CD4-positive, CD25-positive, alpha-beta regulatory T cell (primary cell): ENCODE measurements around the gene CD109. TPM values are rescaled to one million over a fixed set of nuclear protein-coding genes. Genes with fewer than 3 reads are reported as not detected.
"Not testable (repeated sequence)": the region's sequence is repeated elsewhere in the genome, so short reads cannot be mapped to it uniquely, and the experiment has no call there.

ENCODE experiments used
- ATAC-seq, 2 donors: fragments of 150-1000 bp; cut with Tn5 transposase; one replicate each; pipeline ENCODE4 v1.10.0; 2021; ENCODE audit warnings: low read depth in 2 of 2, moderate number of reproducible peaks in 2 of 2, moderate library complexity in 1 of 2
- DNase-seq, 3 donors: peaks; one replicate each; pipeline versions ENCODE4 v3.0.0 to v3.0.0-alpha.2; 2012 to 2022; ENCODE audit warnings: mixed read lengths in 1 of 3
- H3K27ac ChIP-seq: one replicate; pipeline ENCODE4 v1.7.0; 2013; ENCODE audit warnings: mild to moderate bottlenecking, low read length; ENCODE audit not compliant: insufficient read depth, poor library complexity, severe bottlenecking
- H3K27me3 ChIP-seq: one replicate; pipeline ENCODE4 v1.7.0; 2013; ENCODE audit warnings: low read length; ENCODE audit not compliant: control insufficient read depth, insufficient read depth
- H3K36me3 ChIP-seq: one replicate; pipeline ENCODE4 v1.7.0; 2013; ENCODE audit warnings: mild to moderate bottlenecking, low read length, moderate library complexity; ENCODE audit not compliant: control insufficient read depth, insufficient read depth
- H3K4me1 ChIP-seq: 2 replicates; pipeline ENCODE4 v1.7.0; 2013; ENCODE audit warnings: mild to moderate bottlenecking, low read length; ENCODE audit not compliant: insufficient read depth, control insufficient read depth, poor library complexity, severe bottlenecking
- H3K4me3 ChIP-seq: one replicate; pipeline ENCODE4 v1.7.0; 2013; ENCODE audit warnings: low read depth, mild to moderate bottlenecking, low read length, moderate library complexity
- H3K9me3 ChIP-seq, 2 experiments: 1 replicate in 1 of 2; 2 replicates in 1 of 2; pipeline ENCODE4 v1.7.0; 2013; ENCODE audit warnings: low read length in 2 of 2, mild to moderate bottlenecking in 1 of 2, moderate library complexity in 1 of 2; ENCODE audit not compliant: control insufficient read depth in 2 of 2
- H3K27ac Mint-ChIP-seq, 3 donors: one replicate each; pipeline ENCODE4 v1.8.0; 2020 to 2022; ENCODE audit warnings: mild to moderate bottlenecking in 3 of 3, mixed read lengths in 3 of 3, moderate library complexity in 2 of 3
- H3K27me3 Mint-ChIP-seq: one replicate; pipeline ENCODE4 v1.8.0; 2022; ENCODE audit warnings: mild to moderate bottlenecking, mixed read lengths
- H3K36me3 Mint-ChIP-seq: one replicate; pipeline ENCODE4 v1.8.0; 2020; ENCODE audit warnings: mixed read lengths
- H3K4me1 Mint-ChIP-seq, 4 donors: one replicate each; pipeline ENCODE4 v1.8.0; 2020 to 2022; ENCODE audit warnings: mixed read lengths in 4 of 4, mild to moderate bottlenecking in 1 of 4
- H3K4me3 Mint-ChIP-seq, 4 donors: one replicate each; pipeline ENCODE4 v1.8.0; 2020 to 2022; ENCODE audit warnings: mild to moderate bottlenecking in 4 of 4, mixed read lengths in 4 of 4, moderate library complexity in 3 of 4
- H3K9me3 Mint-ChIP-seq, 7 donors: one replicate each; pipeline ENCODE4 v1.8.0; 2020 to 2022; ENCODE audit warnings: mixed read lengths in 7 of 7, mild to moderate bottlenecking in 3 of 7, moderate library complexity in 2 of 7
- polyA plus RNA-seq, 4 donors: library from polyadenylated mRNA; unstranded; fragments of 300-500 nt; fragmentation: Illumina TruSeq; gene quantifications; one replicate each; pipeline ENCODE4 v1.2.3, GENCODE V29; 2021
- total RNA-seq: library from RNA; stranded (reverse); gene quantifications from one replicate; pipeline ENCODE4 v1.2.3, GENCODE V29; 2022

CD109 gene
- total and polyA plus RNA-seq, 5 donors from 2014 or later, result 0.02 to 1.3 (median 0.08) TPM

GRCh38 chr6:73704260-73704659 is 8.3 kb downstream of the CD109 start:
- no peaks in the 10 kb centered on the region for H3K9me3 ChIP-seq
- peaks cover 5% of the 10 kb centered on the region for H3K27me3 ChIP-seq
- H3K27ac Mint-ChIP-seq, result no peak overlapping the region
- H3K36me3 Mint-ChIP-seq, result no peaks in the 10 kb centered on the region
- no peak for DNase-seq
- H3K4me3 ChIP-seq, result no peak overlapping the region
- no peaks in the 10 kb centered on the region for H3K36me3 ChIP-seq
- H3K27ac ChIP-seq, result no peak overlapping the region
- peaks cover 4% of the 10 kb centered on the region for H3K27me3 Mint-ChIP-seq
- ATAC-seq, result no peak
- no peak overlapping the region for H3K4me3 Mint-ChIP-seq
- H3K9me3 Mint-ChIP-seq, result no peaks in the 10 kb centered on the region
- no peaks in the 10 kb centered on the region for H3K4me1 Mint-ChIP-seq
- no peaks in the 10 kb centered on the region for H3K4me1 ChIP-seq

GRCh38 chr6:73704798-73705197 is 8.8 kb downstream of the CD109 start:
- Mint-ChIP-seq H3K4me3 (no peak overlapping the region), H3K36me3 (no peaks in the 10 kb centered on the region), H3K27me3 (peaks cover 4% of the 10 kb centered on the region), H3K4me1 (no peaks in the 10 kb centered on the region), H3K9me3 (no peaks in the 10 kb centered on the region), H3K27ac (no peak overlapping the region)
- peaks cover 5% of the 10 kb centered on the region for H3K27me3 ChIP-seq
- H3K4me1 ChIP-seq, result no peaks in the 10 kb centered on the region
- ATAC-seq (no peak), DNase-seq (no peak)
- H3K36me3 ChIP-seq, result no peaks in the 10 kb centered on the region
- no peak overlapping the region for H3K4me3 ChIP-seq
- no peak overlapping the region for H3K27ac ChIP-seq
- H3K9me3 ChIP-seq, result no peaks in the 10 kb centered on the region

GRCh38 chr6:73706971-73707370 is 11.0 kb downstream of the CD109 start:
- H3K27me3 Mint-ChIP-seq, result peaks cover 4% of the 10 kb centered on the region
- Histone ChIP-seq H3K4me1 (no peaks in the 10 kb centered on the region), H3K9me3 (no peaks in the 10 kb centered on the region), H3K27ac (no peak overlapping the region), H3K4me3 (no peak overlapping the region), H3K27me3 (peaks cover 3% of the 10 kb centered on the region), H3K36me3 (no peaks in the 10 kb centered on the region)
- H3K27ac Mint-ChIP-seq, result no peak overlapping the region
- no peak for DNase-seq
- H3K4me1 Mint-ChIP-seq, result no peaks in the 10 kb centered on the region
- H3K9me3 Mint-ChIP-seq, result no peaks in the 10 kb centered on the region
- ATAC-seq, result no peak
- H3K36me3 Mint-ChIP-seq, result no peaks in the 10 kb centered on the region
- no peak overlapping the region for H3K4me3 Mint-ChIP-seq

GRCh38 chr6:73710470-73710869 is 14.5 kb downstream of the CD109 start:
- no peaks in the 10 kb centered on the region for H3K4me1 ChIP-seq
- no peaks in the 10 kb centered on the region for H3K36me3 ChIP-seq
- Mint-ChIP-seq H3K4me1 (peaks cover 0 to 6% (median 2%) of the 10 kb centered on the region in 4 donors), H3K27ac (no peak overlapping the region), H3K4me3 (no peak overlapping the region), H3K9me3 (no peaks in the 10 kb centered on the region), H3K27me3 (peaks cover 4% of the 10 kb centered on the region), H3K36me3 (no peaks in the 10 kb centered on the region)
- no peaks in the 10 kb centered on the region for H3K27me3 ChIP-seq
- H3K9me3 ChIP-seq, result no peaks in the 10 kb centered on the region
- DNase-seq, result no peak
- H3K4me3 ChIP-seq, result no peak overlapping the region
- no peak overlapping the region for H3K27ac ChIP-seq
- no peak for ATAC-seq

- H3K4me3 Mint-ChIP-seq, result no peak overlapping the region
- H3K36me3 ChIP-seq, result no peaks in the 10 kb centered on the region
Observed at GRCh38 chr6:73710948-73711347, 14.9 kb downstream of the CD109 start.

GRCh38 chr6:73712535-73713173 is 16.7 kb downstream of the CD109 start:
- no peaks in the 10 kb centered on the region for H3K36me3 Mint-ChIP-seq
- Histone ChIP-seq H3K27ac (no peak overlapping the region), H3K9me3 (no peaks in the 10 kb centered on the region), H3K27me3 (no peaks in the 10 kb centered on the region), H3K36me3 (no peaks in the 10 kb centered on the region), H3K4me3 (no peak overlapping the region), H3K4me1 (no peaks in the 10 kb centered on the region)
- DNase-seq (no peak), ATAC-seq (no peak)
- peaks cover 4% of the 10 kb centered on the region for H3K27me3 Mint-ChIP-seq
- no peak overlapping the region for H3K4me3 Mint-ChIP-seq
- H3K9me3 Mint-ChIP-seq, result peaks cover 0 to 2% (median 0%) of the 10 kb centered on the region in 7 donors
- H3K4me1 Mint-ChIP-seq, result peaks cover 0 to 6% (median 2%) of the 10 kb centered on the region in 4 donors
- no peak overlapping the region for H3K27ac Mint-ChIP-seq

More at GRCh38 chr6:73710948-73711347, 14.9 kb downstream of the CD109 start:
- H3K27ac Mint-ChIP-seq, result no peak overlapping the region
- H3K27ac ChIP-seq, result no peak overlapping the region
- H3K4me3 ChIP-seq, result no peak overlapping the region
- no peaks in the 10 kb centered on the region for H3K4me1 ChIP-seq
- H3K36me3 Mint-ChIP-seq, result no peaks in the 10 kb centered on the region
- H3K27me3 ChIP-seq, result no peaks in the 10 kb centered on the region
- DNase-seq (no peak), ATAC-seq (no peak)
- H3K9me3 ChIP-seq, result no peaks in the 10 kb centered on the region
- no peaks in the 10 kb centered on the region for H3K9me3 Mint-ChIP-seq
- H3K27me3 Mint-ChIP-seq, result peaks cover 4% of the 10 kb centered on the region
- H3K4me1 Mint-ChIP-seq, result peaks cover 0 to 6% (median 2%) of the 10 kb centered on the region in 4 donors

GRCh38 chr6:73713426-73714147 is 17.6 kb downstream of the CD109 start:
- ATAC-seq (no peak), DNase-seq (peak in 1 of 3 donors; percentile 40)
- Histone ChIP-seq H3K27ac (no peak overlapping the region), H3K4me1 (no peaks in the 10 kb centered on the region), H3K4me3 (no peak overlapping the region), H3K27me3 (no peaks in the 10 kb centered on the region), H3K36me3 (no peaks in the 10 kb centered on the region), H3K9me3 (no peaks in the 10 kb centered on the region)
- Mint-ChIP-seq H3K27me3 (peaks cover 4% of the 10 kb centered on the region), H3K9me3 (peaks cover 0 to 2% (median 0%) of the 10 kb centered on the region in 7 donors), H3K36me3 (no peaks in the 10 kb centered on the region), H3K4me3 (no peak overlapping the region), H3K27ac (no peak overlapping the region), H3K4me1 (peaks cover 0 to 6% (median 2%) of the 10 kb centered on the region in 4 donors)

- not testable (repeated sequence) for H3K36me3 Mint-ChIP-seq, H3K27ac ChIP-seq, H3K9me3 Mint-ChIP-seq, DNase-seq, H3K4me3 ChIP-seq, H3K27ac Mint-ChIP-seq, H3K4me1 ChIP-seq, H3K9me3 ChIP-seq, H3K27me3 Mint-ChIP-seq, H3K36me3 ChIP-seq, H3K4me1 Mint-ChIP-seq, H3K27me3 ChIP-seq, ATAC-seq, H3K4me3 Mint-ChIP-seq
Observed at GRCh38 chr6:73715111-73715508, 19.1 kb downstream of the CD109 start.
